HG03095 (cell line): ENCODE data around the gene SYN1.

ENCODE experiments used
- ATAC-seq: cut with Tn5 transposase; IDR thresholded peaks from one replicate; pipeline ENCODE4 v1.9.1; 2021; ENCODE audit warnings: moderate library complexity; ENCODE audit not compliant: unreplicated experiment

Gene SYN1

DNA sequence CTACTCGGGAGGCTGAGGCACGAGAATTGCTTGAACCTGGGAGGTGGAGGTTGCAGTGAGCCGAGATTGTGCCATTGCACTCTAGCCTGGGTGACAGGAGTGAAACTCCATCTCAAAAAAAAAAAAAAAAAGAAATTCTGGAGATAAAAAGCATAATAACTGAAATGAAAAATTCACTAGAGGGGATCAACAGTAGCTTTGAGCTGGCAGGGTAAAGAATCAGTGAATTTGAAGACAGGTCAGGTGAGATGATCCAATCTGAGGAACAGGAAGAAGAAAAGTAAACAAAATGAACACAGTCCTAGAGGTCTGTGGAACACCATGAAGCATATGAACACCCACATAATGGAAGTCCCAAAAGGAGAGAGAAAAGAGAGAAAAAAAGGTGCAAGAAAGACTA, 22.4 kb downstream of the SYN1 start:
- no peak for ATAC-seq

DNA sequence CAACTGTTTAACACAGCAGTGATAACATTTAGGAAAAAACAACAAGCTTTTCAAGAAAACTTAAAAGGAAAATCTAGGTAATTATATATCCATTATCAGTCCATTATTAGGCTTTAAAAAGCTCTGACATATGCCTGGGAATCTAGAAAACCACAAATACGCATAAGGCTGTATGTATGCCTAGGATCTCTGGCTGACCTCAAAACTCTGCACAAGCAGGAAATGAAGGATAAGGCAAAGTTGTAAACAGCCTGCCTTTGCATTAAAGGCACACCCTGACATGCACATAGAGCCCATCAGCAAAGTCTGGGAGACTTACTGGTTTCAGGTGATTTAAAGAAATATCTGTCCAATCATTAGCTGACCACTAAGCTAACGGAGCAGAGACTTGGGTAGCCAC, 23.4 kb downstream of the SYN1 start:
- ATAC-seq: no peak

DNA sequence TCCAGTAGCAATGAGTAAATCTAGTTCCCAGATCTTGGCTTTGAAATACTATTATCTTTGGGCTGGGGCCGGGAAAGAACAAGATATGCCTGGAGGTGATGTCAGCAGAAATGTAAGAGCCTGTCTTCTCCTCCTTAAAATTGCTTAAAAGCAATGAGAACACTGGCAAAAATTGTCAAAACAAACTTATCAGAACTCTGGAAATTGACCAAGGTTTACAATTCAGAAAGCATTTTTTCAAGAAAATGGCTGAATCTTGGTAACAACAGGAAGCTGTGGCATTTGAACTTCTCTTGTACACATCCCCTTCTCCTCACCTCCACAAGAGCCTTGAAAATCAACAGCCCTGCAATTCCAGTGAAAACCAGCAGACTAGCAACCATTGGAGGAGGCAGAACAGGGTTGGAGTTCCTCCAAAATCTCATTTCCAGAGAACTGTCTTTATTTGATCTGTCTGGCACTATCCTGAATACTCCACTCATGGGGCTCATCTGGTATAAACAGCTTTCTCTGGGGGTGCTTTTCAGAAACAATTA, 23.9 kb downstream of the SYN1 start:
- ATAC-seq: no peak

DNA sequence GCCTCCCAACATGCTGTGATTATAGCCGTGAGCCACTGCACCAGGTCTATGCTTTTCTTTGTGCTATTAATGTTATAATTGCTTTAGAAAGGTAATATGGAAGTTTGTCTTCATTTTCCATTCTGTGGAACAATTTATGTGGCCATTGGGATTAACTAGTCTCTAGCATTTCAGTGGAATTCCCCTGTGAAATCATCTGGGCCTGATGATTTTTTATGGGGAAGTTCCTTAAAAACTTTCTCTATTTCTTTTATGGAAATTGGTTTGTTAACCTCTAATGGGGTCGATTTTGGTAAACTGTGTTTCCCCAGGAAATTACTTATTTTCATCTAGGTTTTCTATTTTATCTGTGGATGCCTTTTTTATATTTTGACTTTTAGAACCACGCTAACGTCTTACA, 26.1 kb downstream of the SYN1 start:
- ATAC-seq: no peak

DNA sequence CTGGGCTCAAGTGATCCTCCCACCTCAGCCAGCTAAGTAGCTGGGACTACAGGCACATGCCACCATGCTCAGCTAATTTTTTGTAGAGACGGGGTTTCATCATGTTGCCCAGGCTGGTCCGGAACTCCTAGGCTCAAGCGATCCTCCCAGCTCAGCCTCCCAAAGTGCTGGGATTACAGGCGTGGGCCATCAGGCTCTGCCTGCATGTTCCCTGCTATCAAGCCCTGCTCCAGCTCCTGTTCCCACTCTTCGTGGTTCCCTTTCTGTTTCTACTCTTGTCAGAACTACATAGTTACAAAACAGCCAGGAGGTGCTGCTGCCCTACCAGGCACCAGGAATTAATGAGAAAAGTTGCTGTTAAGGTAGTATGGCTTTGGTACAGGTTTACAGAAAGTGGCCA, 28.7 kb downstream of the SYN1 start:
- no peak for ATAC-seq

DNA sequence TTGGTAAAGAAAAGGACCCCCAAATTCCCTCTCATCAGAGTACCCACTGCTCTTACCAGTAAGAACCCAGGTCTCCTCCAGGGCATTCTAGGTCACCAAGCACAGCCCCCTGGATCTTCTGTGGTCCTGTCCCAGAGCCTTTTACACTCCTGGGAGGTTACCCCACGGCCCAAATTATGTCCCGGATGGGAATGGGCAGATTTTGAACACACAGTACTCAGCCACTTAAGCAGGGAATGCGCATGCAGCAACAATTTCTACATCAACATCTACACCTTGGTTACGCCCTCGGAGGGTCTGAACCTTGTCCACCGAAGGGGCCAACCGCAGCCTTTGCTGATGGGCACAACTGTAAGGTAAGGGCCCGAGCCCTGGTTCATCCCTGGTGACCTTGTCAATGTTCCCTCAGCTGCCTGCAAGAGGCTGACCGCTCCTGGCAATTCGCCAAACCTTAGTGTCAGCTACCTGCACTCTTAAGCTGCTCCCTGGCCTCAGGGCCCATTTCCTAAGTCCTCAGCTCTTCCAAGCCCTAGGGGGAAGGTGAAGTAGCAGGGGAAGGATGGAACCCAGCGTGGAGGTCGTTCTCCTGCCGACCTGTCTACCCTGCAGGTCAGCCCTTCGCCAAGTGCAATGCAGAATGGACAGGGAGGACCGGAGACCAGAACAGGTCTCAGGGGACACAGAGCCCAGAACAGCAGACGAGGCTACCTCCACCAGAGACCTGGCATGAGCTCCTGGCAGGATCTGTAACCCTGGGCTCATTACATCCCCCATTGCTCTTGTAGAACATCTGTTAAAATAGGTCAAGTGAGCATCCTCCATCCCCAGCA, 31.5 kb downstream of the SYN1 start:
- no peak for ATAC-seq

DNA sequence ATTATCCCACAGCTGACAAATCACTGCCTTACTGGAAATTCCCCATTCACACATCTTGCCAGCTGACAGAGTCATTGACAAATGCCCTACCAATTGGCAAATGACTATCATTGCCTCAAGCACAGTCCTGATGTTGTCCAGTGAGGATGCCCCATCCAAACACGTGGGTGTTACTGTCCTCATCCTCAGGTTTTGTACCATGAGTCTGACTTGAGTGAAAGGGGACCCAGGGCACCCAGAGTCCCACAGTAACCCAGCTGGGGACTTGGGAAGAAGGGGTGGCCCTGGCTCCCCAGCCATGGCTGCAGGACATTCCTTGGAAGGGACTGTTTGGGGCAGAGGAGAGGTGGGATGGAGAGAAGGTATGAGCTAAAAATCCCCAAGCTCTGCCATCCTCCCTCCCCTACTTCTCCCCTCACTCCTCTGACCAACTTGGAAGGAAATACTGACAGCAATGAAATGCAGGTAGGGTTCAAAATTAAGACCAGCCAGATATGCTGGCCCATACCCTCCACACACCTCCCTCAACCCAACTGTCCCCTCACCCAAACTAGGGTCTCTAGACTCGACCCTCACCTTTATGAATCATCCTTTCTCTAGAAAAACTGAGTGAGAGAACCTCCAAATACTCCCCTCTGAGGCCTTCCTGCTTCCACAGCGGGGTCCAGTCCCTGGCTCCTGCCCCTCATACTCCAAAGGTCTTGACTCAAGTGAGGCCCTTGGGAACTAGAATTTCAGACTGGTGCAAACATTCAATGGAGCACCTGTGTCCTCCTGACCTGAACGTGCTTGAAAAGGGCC, 32.4 kb downstream of the SYN1 start:
- no peak for ATAC-seq

DNA sequence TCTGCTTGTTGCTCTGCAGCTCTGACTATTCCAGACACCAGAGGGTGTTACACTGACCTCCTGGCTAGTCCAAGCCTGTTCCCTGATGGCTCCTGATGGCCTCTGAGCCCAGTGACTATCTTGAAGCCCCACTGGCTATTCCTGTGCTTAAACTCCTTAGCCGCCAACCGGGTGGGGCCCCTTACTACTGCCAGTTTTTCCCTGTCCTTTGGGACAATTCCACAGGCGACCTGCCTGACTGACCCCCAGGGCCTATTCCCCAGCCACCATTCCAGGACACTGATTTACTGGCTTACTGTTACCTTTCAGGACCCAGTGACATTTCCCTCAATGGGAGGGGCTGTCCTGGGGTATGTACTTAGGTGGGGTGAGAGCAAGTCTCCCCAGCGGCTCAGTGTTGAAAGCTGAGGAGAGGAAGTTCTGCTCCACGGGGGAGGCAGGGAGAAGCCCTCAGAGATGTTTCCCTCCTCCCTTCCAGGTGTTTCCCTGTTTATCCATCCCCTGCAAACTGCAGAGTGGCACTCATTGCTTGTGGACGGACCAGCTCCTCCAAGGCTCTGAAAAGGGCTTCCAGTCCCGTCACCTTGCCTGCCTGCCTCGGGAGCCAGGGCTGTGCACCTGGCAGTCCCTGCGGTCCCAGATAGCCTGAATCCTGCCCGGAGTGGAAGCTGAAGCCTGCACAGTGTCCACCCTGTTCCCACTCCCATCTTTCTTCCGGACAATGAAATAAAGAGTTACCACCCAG, 33.4 kb downstream of the SYN1 start:
- ATAC-seq: no peak

DNA sequence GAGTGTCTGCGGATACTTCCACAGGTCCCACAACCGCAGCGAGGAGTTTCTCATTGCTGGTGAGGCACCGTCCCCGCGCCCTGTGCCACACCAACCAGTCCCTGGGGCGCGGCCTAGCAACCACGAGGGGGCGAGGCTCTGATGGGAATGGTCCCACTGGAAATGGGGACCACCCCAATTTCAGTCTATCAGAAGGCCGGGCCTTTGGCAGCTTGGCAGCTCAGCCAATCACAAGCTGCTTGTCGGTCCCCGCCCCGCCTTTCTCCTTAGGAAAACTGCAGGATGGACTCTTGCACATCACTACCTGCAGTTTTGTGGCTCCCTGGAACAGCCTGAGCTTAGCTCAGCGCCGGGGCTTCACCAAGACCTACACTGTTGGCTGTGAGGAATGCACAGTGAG, 34.4 kb downstream of the SYN1 start:
- no peak for ATAC-seq

DNA sequence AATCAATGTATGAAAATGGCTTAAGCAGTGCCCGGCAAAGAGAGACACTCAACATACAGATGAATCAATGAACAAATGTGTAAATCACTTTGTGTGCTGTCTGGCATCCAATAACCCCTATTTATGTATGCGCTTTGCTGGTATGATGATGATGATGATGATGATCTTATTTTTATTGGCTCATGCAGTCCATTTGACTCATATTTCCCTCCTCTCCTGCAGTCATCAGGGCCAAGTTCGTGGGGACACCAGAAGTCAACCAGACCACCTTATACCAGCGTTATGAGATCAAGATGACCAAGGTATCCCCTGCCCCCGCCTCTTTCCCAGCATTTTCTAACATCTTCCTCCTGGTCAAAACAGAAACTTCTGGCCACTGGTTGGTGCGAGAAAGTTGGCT, 34.9 kb downstream of the SYN1 start:
- ATAC-seq: no peak

DNA sequence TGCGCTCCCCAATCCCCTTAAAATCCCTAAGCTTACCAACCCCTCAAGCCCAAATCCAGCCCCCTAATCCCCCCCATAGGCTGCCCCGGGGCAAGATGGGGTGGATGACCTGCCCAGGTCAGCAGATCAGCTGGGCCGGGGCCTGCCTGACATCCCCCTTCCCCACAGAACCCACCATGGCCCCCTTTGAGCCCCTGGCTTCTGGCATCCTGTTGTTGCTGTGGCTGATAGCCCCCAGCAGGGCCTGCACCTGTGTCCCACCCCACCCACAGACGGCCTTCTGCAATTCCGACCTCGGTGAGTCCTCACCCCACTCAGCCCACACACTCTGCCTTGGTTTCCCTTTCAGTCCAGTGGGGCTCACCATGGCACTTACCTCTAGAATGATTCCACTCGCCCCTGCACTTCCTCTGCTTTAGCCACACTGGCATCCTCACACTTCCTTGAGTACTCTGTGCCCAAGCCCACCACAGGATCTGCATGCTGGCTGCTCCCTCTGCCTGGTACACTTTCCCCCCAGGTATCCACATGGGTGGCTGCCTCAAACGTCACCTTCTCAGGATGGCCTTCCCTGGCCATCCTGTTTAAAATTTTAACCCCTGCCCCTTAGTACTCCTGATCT, 36.3 kb downstream of the SYN1 start:
- no peak for ATAC-seq

DNA sequence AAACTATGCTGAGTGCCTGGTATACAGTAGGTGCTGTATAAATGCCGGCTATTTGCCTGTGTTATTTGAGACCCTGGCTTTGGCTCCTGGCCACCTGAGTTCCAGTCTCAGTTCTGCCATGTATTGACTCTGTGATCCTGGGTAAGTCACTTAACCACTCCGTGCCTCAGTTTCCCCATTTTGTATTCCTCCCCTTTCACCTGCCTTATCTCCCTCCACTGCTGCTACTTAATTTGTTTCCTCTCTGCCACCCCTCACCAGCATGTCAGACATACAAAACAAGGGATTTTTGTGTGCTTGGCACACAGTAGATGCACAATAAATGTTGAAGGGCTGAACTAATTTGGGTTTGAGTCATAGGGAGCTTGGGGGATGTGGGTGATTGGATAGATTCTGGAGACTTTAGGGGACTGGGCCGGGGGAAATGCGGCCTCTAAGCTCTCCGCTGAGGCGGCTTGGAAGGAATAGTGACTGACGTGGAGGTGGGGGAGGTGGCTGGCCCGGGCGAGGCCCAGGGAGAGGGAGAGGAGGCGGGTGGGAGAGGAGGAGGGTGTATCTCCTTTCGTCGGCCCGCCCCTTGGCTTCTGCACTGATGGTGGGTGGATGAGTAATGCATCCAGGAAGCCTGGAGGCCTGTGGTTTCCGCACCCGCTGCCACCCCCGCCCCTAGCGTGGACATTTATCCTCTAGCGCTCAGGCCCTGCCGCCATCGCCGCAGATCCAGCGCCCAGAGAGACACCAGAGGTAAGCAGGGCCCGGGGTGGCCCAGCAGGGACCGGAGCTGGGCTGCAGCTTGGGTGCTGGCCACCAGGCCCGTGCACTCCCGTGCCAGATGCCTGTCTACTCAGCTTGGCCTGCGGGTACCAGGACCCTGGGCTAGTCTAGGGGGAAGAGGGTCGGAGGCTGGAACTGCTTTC, 37.7 kb downstream of the SYN1 start, which contains the start of gene TIMP1:
TSS of gene TIMP1 (plus strand) at position 706 of the 917 bp plus-strand sequence. CDS start 980 bp downstream, outside the sequence.
- ATAC-seq: peak; percentile 90

DNA sequence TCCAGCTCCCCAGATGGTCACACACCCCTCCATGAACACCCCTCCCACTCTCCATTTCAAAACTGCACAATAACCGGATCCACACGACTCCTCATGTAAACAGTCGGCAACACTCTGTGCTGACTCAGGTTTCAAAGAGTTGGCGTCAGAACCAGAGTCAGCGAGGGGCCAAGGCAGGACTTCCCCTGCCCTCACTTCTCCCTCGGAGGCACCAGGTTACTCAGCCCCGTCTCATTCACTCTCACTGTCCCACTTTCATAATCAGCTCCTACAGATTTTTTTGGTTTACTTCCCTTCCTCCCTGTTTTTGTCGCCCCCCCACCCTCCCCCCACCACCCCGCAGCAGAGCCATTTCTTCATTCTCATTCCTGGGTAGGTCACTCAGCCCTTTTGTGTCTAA, 40.1 kb downstream of the SYN1 start:
- ATAC-seq: no peak

DNA sequence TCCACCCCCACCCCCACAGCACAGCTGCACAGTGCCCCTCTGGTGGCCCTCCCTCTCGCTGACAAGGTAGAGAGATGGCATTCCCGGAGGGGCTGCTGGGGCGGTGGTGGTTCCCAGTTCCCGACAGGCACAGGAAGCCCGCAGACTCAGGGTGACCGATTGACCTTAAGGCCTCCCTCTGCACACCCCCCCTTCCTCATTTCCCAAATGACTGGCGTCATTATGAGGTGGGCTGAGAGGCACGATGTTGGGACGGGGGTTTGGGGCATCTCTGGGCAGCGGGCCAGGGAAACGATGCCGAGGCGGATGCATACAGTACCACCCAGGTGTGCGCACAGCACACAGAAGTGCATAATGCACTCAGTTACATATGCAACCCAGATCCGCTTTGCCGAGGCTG, 41.0 kb downstream of the SYN1 start:
- no peak for ATAC-seq

DNA sequence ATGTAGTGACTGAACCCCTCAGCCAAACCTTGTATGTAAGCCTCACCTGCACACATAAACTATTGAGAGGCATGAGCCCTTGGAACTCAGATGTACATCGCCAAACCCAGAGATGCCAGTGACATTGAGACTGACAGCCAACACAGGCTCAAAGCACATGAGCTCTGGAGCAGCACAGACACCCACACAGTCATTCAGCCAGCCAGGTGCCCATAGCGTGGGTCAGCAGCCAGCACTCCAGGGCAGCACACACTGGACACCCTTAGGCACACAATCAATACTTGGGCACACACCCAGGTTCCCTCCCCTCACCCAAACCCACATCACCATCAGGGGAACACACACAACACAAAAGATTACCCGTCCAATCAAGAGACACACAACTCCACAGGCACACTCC, 41.8 kb downstream of the SYN1 start:
- no peak for ATAC-seq

DNA sequence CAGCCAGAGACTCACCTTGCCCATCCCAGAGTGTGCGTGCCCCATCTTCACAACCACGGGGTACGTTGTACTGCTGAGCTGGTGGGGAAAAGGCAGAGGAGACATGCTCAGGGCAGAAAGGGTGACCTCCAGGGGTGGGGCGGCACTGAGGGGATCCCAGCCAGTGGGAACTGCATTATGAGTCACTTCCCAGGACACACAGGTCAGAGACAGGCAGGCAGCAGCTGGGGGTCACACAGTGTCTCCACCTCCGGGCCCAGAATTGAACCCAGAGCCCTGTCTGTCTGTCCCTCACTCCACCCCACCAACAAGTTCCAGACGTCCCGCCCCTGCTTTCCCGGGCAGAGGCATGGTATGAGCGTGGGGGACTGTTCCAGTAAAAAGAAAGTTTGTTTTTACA, 42.2 kb downstream of the SYN1 start:
- ATAC-seq: no peak

DNA sequence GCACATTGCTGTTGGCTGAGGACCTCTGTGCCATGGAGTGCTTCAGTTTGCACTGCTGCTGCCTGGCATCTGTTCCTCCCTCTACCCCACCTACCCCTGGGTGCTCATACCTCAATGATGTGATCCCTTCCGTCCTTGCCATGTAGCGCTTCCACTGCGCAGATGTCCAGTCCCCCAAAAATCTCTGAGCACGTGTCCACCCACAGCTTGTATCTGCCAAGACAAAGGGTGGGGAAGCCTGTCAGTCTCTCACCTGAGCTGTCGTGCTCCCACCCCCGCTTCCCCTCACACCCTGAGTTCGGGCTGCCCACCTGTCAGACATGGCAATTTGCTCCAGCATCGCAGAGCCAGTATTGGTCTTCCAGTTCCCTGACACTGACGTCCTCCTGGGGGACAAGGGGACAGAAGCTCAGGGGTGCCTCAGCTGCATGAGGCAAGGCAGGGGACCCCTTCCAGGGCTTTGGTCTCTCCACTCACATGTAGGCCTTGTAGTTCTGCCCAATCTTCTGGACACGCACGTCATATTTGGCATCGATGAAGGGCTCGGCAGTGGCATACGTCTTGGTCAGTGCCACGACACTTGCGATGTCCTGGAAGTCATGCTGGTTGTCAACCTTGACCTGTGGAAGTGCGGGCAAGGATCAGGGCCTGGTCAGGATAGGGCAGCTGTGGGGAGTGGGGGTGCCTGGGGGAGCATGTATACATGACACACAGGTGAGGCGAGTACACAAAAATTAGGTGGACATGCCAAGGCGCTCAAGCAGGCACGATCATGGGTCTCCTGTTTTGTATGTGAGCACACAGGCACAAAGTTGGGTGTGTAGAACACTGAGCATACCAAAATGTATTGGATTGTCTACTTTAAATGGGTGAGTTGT, 43.4 kb downstream of the SYN1 start:
- ATAC-seq: no peak

DNA sequence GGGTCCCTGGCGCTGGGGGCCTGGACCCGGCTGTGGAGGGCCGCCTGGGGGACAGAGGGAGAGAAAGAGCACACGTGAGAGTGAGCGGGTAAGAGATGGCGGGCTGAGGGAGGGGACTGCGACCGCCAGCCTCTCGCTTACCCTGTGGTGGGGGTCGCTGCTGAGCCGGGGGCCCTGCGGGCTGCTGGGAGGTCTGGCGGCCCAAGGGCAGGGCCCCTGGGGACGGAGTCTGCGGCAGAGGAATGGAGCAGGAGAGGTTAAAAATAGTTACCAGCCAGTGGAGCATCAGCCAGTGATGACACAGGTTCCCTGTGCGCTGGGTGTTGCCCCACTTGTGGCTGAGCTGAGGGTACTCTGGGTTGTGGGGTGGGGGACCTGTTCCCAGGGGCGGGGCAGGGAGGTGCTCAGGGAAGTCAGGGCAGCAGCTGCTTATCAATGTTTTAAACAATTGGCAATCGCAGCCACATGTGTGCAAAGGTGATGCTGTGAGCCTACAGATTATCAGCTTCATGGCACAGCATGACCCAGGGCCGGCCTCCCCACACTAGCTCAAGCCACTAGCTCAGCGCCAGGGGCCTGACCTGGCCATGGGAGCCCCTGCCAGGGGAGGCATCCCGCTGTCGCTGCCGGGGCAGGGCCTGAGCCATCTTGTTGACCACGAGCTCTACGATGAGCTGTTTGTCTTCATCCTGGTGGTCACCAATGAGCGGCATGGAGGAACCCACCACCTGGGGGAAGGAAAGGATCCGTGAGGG, 44.9 kb downstream of the SYN1 start:
- ATAC-seq: no peak
